ENCODE results near the gene TRMT10A.

Gene TRMT10A

DNA sequence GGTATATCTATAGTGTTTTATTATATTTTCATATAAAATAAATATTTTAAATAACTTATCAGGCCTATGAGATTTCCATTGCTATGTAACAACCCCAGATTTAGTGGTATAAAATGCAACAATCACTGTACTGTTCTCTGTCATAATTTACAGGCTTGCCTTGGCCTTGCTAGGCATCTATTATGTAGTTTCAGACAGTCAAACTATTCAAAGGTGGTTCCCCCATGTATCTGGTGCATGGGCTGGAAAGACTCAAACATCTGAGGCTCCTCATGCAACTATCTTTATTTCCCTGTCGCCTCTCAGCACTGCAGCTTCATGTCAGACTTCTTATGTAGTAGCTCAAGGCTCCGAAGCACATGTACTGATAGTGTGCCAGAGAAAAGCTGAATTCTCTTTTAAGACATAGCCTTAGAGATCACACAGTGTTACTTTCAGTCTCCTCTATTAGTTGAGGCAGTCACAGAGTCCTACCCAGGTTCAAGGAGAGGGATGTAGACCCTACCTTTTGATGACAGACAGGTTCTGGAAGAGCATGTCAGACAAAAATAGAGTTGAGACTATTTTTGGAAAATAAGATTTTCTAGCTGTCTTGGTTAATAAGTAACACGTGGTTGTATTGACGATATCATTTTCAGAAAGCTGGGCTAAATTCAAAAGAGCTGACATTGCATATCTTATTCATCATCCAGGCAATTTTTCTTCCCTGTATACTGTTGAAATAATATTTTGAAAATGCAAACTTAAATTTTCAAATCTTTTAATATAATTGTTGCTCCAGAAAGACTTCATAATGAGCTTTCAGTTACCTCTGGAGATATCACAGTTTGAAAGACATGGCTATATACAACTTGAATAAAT lies 30.2 kb upstream of the TRMT10A start:
- Histone ChIP-seq H3K27ac (replicated peaks) (no peak overlapping the region), H3K4me3 (replicated peaks; ENCODE audit: insufficient read depth, low read length) (no peak overlapping the region), H3K27me3 (ENCODE audit: insufficient read depth, poor library complexity, severe bottlenecking) (no peaks in the 10 kb centered on the region)
- TF ChIP-seq, protein P1, sequence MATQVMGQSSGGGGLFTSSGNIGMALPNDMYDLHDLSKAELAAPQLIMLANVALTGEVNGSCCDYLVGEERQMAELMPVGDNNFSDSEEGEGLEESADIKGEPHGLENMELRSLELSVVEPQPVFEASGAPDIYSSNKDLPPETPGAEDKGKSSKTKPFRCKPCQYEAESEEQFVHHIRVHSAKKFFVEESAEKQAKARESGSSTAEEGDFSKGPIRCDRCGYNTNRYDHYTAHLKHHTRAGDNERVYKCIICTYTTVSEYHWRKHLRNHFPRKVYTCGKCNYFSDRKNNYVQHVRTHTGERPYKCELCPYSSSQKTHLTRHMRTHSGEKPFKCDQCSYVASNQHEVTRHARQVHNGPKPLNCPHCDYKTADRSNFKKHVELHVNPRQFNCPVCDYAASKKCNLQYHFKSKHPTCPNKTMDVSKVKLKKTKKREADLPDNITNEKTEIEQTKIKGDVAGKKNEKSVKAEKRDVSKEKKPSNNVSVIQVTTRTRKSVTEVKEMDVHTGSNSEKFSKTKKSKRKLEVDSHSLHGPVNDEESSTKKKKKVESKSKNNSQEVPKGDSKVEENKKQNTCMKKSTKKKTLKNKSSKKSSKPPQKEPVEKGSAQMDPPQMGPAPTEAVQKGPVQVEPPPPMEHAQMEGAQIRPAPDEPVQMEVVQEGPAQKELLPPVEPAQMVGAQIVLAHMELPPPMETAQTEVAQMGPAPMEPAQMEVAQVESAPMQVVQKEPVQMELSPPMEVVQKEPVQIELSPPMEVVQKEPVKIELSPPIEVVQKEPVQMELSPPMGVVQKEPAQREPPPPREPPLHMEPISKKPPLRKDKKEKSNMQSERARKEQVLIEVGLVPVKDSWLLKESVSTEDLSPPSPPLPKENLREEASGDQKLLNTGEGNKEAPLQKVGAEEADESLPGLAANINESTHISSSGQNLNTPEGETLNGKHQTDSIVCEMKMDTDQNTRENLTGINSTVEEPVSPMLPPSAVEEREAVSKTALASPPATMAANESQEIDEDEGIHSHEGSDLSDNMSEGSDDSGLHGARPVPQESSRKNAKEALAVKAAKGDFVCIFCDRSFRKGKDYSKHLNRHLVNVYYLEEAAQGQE (IDR thresholded peaks at IDR 0.05; ENCODE audit: insufficient replicate concordance, low read depth): no peak
- no peak for TF ChIP-seq SPI1 (IDR thresholded peaks at IDR 0.05; ENCODE audit: borderline replicate concordance, low read depth)
- no peak for TF ChIP-seq POLR2AphosphoS5 (IDR thresholded peaks at IDR 0.05; ENCODE audit: low read depth)
- no peak for TF ChIP-seq CTCF (IDR thresholded peaks at IDR 0.05; ENCODE audit: insufficient read depth, low read length)
- TF ChIP-seq GABPA (IDR thresholded peaks at IDR 0.05; ENCODE audit: low read depth): no peak
- no peak for DNase-seq (ENCODE audit: low read depth in 1 of 2, low spot score in 1 of 2)

- Histone ChIP-seq H3K4me3 (replicated peaks; ENCODE audit: insufficient read depth, low read length) (no peak overlapping the region), H3K27me3 (ENCODE audit: insufficient read depth, poor library complexity, severe bottlenecking) (no peaks in the 10 kb centered on the region), H3K27ac (replicated peaks) (no peak overlapping the region)
- DNase-seq (ENCODE audit: low read depth in 1 of 2, low spot score in 1 of 2): no peak
- no peak for TF ChIP-seq POLR2AphosphoS5 (IDR thresholded peaks at IDR 0.05; ENCODE audit: low read depth)
- no peak for TF ChIP-seq SPI1 (IDR thresholded peaks at IDR 0.05; ENCODE audit: borderline replicate concordance, low read depth)
- TF ChIP-seq GABPA (IDR thresholded peaks at IDR 0.05; ENCODE audit: low read depth): no peak
- no peak for TF ChIP-seq CTCF (IDR thresholded peaks at IDR 0.05; ENCODE audit: insufficient read depth, low read length)
- TF ChIP-seq, protein P1 (IDR thresholded peaks at IDR 0.05; ENCODE audit: insufficient replicate concordance, low read depth): no peak
Observed at GRCh38 chr4:99591757-99592156, 27.9 kb upstream of the TRMT10A start.

- TF ChIP-seq, protein P1 (IDR thresholded peaks at IDR 0.05; ENCODE audit: insufficient replicate concordance, low read depth): no peak
- TF ChIP-seq GABPA (IDR thresholded peaks at IDR 0.05; ENCODE audit: low read depth): no peak
- TF ChIP-seq POLR2AphosphoS5 (IDR thresholded peaks at IDR 0.05; ENCODE audit: low read depth): no peak
- TF ChIP-seq SPI1 (IDR thresholded peaks at IDR 0.05; ENCODE audit: borderline replicate concordance, low read depth): no peak
- TF ChIP-seq CTCF (IDR thresholded peaks at IDR 0.05; ENCODE audit: insufficient read depth, low read length): no peak
- Histone ChIP-seq H3K27me3 (ENCODE audit: insufficient read depth, poor library complexity, severe bottlenecking) (peaks cover 2% of the 10 kb centered on the region), H3K27ac (replicated peaks) (no peak overlapping the region), H3K4me3 (replicated peaks; ENCODE audit: insufficient read depth, low read length) (no peak overlapping the region)
- DNase-seq (ENCODE audit: low read depth in 1 of 2, low spot score in 1 of 2): no peak
Observed at GRCh38 chr4:99587803-99588202, 24.0 kb upstream of the TRMT10A start.

Measured in HL-60 (cell line).